ENCODE measurements around the gene AP5S1. TPM values are rescaled to one million over a fixed set of nuclear protein-coding genes. Genes with fewer than 3 reads are reported as not detected.

AP5S1 gene
- total and polyA plus RNA-seq, 2 donors (not counting 1 experiment from before 2014, with no cell fraction given): 11.8 to 17.8 TPM

GRCh38 chr20:3803854-3804253 lies 16.5 kb upstream of the AP5S1 start:
- Histone ChIP-seq H3K36me3 (ENCODE audit: control insufficient read depth, insufficient read depth, low read length) (peaks cover 61% of the 10 kb centered on the region), H2AFZ (ENCODE audit: low read length) (no peak overlapping the region), H3K79me2 (ENCODE audit: control insufficient read depth, insufficient read depth, low read length) (peaks cover 36% of the 10 kb centered on the region), H3K4me1 (ENCODE audit: control insufficient read depth, extremely low read depth, insufficient read depth, low read length) (peaks cover 49% of the 10 kb centered on the region), H3K4me2 (ENCODE audit: extremely low read depth, insufficient read depth, low read length) (no peak overlapping the region), H3K9ac (ENCODE audit: insufficient read depth, low read length) (no peak overlapping the region), H3K27me3 (ENCODE audit: control insufficient read depth, insufficient read depth, low read length) (no peaks in the 10 kb centered on the region), H3K27ac (ENCODE audit: insufficient read depth, low read length) (no peak overlapping the region), H4K20me1 (ENCODE audit: control insufficient read depth, extremely low read depth, insufficient read depth, low read length) (no peaks in the 10 kb centered on the region), H3K9me3 (ENCODE audit: control insufficient read depth, insufficient read depth, low read depth, low read length) (no peaks in the 10 kb centered on the region), H3K4me3 (replicated peaks in 1 of 4; ENCODE audit: control extremely low read depth in 1 of 4, insufficient read depth in 1 of 4, low read depth in 3 of 4, low read length in 4 of 4) (no peak overlapping the region)
- DNase-seq (ENCODE audit: low read depth in 2 of 2): no peak
- no peak for TF ChIP-seq EZH2 (IDR thresholded peaks at IDR 0.05; ENCODE audit: low read length, missing control alignments)
- TF ChIP-seq, protein P1, sequence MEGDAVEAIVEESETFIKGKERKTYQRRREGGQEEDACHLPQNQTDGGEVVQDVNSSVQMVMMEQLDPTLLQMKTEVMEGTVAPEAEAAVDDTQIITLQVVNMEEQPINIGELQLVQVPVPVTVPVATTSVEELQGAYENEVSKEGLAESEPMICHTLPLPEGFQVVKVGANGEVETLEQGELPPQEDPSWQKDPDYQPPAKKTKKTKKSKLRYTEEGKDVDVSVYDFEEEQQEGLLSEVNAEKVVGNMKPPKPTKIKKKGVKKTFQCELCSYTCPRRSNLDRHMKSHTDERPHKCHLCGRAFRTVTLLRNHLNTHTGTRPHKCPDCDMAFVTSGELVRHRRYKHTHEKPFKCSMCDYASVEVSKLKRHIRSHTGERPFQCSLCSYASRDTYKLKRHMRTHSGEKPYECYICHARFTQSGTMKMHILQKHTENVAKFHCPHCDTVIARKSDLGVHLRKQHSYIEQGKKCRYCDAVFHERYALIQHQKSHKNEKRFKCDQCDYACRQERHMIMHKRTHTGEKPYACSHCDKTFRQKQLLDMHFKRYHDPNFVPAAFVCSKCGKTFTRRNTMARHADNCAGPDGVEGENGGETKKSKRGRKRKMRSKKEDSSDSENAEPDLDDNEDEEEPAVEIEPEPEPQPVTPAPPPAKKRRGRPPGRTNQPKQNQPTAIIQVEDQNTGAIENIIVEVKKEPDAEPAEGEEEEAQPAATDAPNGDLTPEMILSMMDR (conservative IDR thresholded peaks at IDR 0.05 in 1 of 2, IDR thresholded peaks at IDR 0.05 in 1 of 2; ENCODE audit: low read depth in 1 of 2, low read length in 2 of 2): no peak

GRCh38 chr20:3804254-3804751 lies 16.0 kb upstream of the AP5S1 start:
- H3K4me3 ChIP-seq (replicated peaks in 1 of 4; ENCODE audit: control extremely low read depth in 1 of 4, insufficient read depth in 1 of 4, low read depth in 3 of 4, low read length in 4 of 4): no peak overlapping the region
- H3K27me3 ChIP-seq (ENCODE audit: control insufficient read depth, insufficient read depth, low read length): no peaks in the 10 kb centered on the region
- no peak overlapping the region for H2AFZ ChIP-seq (ENCODE audit: low read length)
- TF ChIP-seq, protein P1 (conservative IDR thresholded peaks at IDR 0.05 in 1 of 2, IDR thresholded peaks at IDR 0.05 in 1 of 2; ENCODE audit: low read depth in 1 of 2, low read length in 2 of 2): no peak
- no peak for TF ChIP-seq EZH2 (IDR thresholded peaks at IDR 0.05; ENCODE audit: low read length, missing control alignments)
- DNase-seq (ENCODE audit: low read depth in 2 of 2): peak in 1 of 2 donors; percentile 37
- peaks cover 58% of the 10 kb centered on the region for H3K36me3 ChIP-seq (ENCODE audit: control insufficient read depth, insufficient read depth, low read length)
- no peak overlapping the region for H3K4me2 ChIP-seq (ENCODE audit: extremely low read depth, insufficient read depth, low read length)
- H3K9me3 ChIP-seq (ENCODE audit: control insufficient read depth, insufficient read depth, low read depth, low read length): no peaks in the 10 kb centered on the region
- peak overlapping the region; percentile 98 for H3K27ac ChIP-seq (ENCODE audit: insufficient read depth, low read length)
- H3K4me1 ChIP-seq (ENCODE audit: control insufficient read depth, extremely low read depth, insufficient read depth, low read length): peaks cover 47% of the 10 kb centered on the region
- H3K79me2 ChIP-seq (ENCODE audit: control insufficient read depth, insufficient read depth, low read length): peaks cover 31% of the 10 kb centered on the region
- no peaks in the 10 kb centered on the region for H4K20me1 ChIP-seq (ENCODE audit: control insufficient read depth, extremely low read depth, insufficient read depth, low read length)
- H3K9ac ChIP-seq (ENCODE audit: insufficient read depth, low read length): no peak overlapping the region

DNA sequence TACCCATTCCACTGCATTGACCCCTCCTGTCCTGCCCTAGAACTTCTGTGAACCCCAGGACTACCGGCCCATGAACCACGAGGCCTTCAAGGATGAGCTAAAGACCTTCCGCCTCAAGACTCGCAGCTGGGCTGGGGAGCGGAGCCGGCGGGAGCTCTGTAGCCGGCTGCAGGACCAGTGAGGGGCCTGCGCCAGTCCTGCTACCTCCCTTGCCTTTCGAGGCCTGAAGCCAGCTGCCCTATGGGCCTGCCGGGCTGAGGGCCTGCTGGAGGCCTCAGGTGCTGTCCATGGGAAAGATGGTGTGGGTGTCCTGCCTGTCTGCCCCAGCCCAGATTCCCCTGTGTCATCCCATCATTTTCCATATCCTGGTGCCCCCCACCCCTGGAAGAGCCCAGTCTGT lies 15.6 kb upstream of the AP5S1 start:
- H3K36me3 ChIP-seq (ENCODE audit: control insufficient read depth, insufficient read depth, low read length): peaks cover 56% of the 10 kb centered on the region
- H3K27ac ChIP-seq (ENCODE audit: insufficient read depth, low read length): peak overlapping the region; percentile 98
- H2AFZ ChIP-seq (ENCODE audit: low read length): no peak overlapping the region
- no peaks in the 10 kb centered on the region for H3K9me3 ChIP-seq (ENCODE audit: control insufficient read depth, insufficient read depth, low read depth, low read length)
- TF ChIP-seq EZH2 (IDR thresholded peaks at IDR 0.05; ENCODE audit: low read length, missing control alignments): no peak
- no peak overlapping the region for H3K9ac ChIP-seq (ENCODE audit: insufficient read depth, low read length)
- H3K4me1 ChIP-seq (ENCODE audit: control insufficient read depth, extremely low read depth, insufficient read depth, low read length): peaks cover 42% of the 10 kb centered on the region
- H3K4me3 ChIP-seq (replicated peaks in 1 of 4; ENCODE audit: control extremely low read depth in 1 of 4, insufficient read depth in 1 of 4, low read depth in 3 of 4, low read length in 4 of 4): no peak overlapping the region
- H3K4me2 ChIP-seq (ENCODE audit: extremely low read depth, insufficient read depth, low read length): no peak overlapping the region
- H4K20me1 ChIP-seq (ENCODE audit: control insufficient read depth, extremely low read depth, insufficient read depth, low read length): no peaks in the 10 kb centered on the region
- DNase-seq (ENCODE audit: low read depth in 2 of 2): no peak
- peaks cover 27% of the 10 kb centered on the region for H3K79me2 ChIP-seq (ENCODE audit: control insufficient read depth, insufficient read depth, low read length)
- no peaks in the 10 kb centered on the region for H3K27me3 ChIP-seq (ENCODE audit: control insufficient read depth, insufficient read depth, low read length)

All from fibroblast of lung (primary cell).